Fibroblast of lung (primary cell): ENCODE data around the gene DGKE. TPM values are rescaled to one million over a fixed set of nuclear protein-coding genes. Genes with fewer than 3 reads are reported as not detected.

Experiments used
- DNase-seq, 2 donors: peaks; one replicate each; pipeline versions ENCODE4 v3.0.0 to v3.0.0-alpha.2; 2010; ENCODE audit warnings: low read depth in 2 of 2
- H2AFZ ChIP-seq: 2 replicates; pipeline ENCODE4 v1.5.1; 2012; ENCODE audit warnings: low read length, control low read depth, inconsistent platforms
- H3K27ac ChIP-seq: 2 replicates; pipeline ENCODE4 v1.5.1; 2011; ENCODE audit warnings: low read length, control low read depth; ENCODE audit not compliant: insufficient read depth
- H3K27me3 ChIP-seq: 2 replicates; pipeline ENCODE4 v1.5.1; 2011; ENCODE audit warnings: mild to moderate bottlenecking, low read length; ENCODE audit not compliant: control insufficient read depth, insufficient read depth
- H3K36me3 ChIP-seq: 2 replicates; pipeline ENCODE4 v1.5.1; 2011; ENCODE audit warnings: low read length; ENCODE audit not compliant: control insufficient read depth, insufficient read depth
- H3K4me1 ChIP-seq: 2 replicates; pipeline ENCODE4 v1.5.1; 2011; ENCODE audit warnings: low read length; ENCODE audit not compliant: control insufficient read depth, insufficient read depth; ENCODE audit errors: extremely low read depth
- H3K4me2 ChIP-seq: 2 replicates; pipeline ENCODE4 v1.5.1; 2011; ENCODE audit warnings: low read length, control low read depth; ENCODE audit not compliant: insufficient read depth; ENCODE audit errors: extremely low read depth
- H3K4me3 ChIP-seq, 4 experiments: fragments of 200-600 bp in 1 of 4; sonication (generic) in 1 of 4; replicated peaks in 1 of 4; 2 replicates each; pipeline ENCODE4 v1.5.1; 2011 to 2016; ENCODE audit warnings: low read length in 4 of 4, low read depth in 3 of 4, mild to moderate bottlenecking in 3 of 4, control low read depth in 2 of 4, inconsistent platforms in 1 of 4, mixed read lengths in 1 of 4; ENCODE audit not compliant: insufficient read depth in 1 of 4; ENCODE audit errors: control extremely low read depth in 1 of 4
- H3K79me2 ChIP-seq: 2 replicates; pipeline ENCODE4 v1.5.1; 2012; ENCODE audit warnings: mild to moderate bottlenecking, low read length, inconsistent platforms; ENCODE audit not compliant: control insufficient read depth, insufficient read depth
- H3K9ac ChIP-seq: 2 replicates; pipeline ENCODE4 v1.5.1; 2011; ENCODE audit warnings: mild to moderate bottlenecking, low read length, control low read depth; ENCODE audit not compliant: insufficient read depth
- H3K9me3 ChIP-seq: 2 replicates; pipeline ENCODE4 v1.5.1; 2012; ENCODE audit warnings: low read depth, low read length; ENCODE audit not compliant: control insufficient read depth, insufficient read depth
- H4K20me1 ChIP-seq: 2 replicates; pipeline ENCODE4 v1.5.1; 2011; ENCODE audit warnings: low read length; ENCODE audit not compliant: control insufficient read depth, insufficient read depth; ENCODE audit errors: extremely low read depth
- EZH2 ChIP-seq: IDR thresholded peaks from 2 replicates; pipeline ENCODE4 v1.5.1; 2012; ENCODE audit warnings: low read length, control low read depth, mild to moderate bottlenecking; ENCODE audit errors: missing control alignments
- polyA plus RNA-seq, 2 donors: library from polyadenylated mRNA; depleted of rRNA in 1 of 2; stranded (reverse) in 1 of 2; unstranded in 1 of 2; fragments of >200 nt; gene quantifications; 2 replicates each; pipeline ENCODE4 v1.2.1, GENCODE V29; 2011 to 2012; ENCODE audit warnings: missing spikeins in 1 of 2
- total RNA-seq: library from RNA; depleted of rRNA; stranded (reverse); fragments of >200 nt; gene quantifications from 2 replicates; pipeline ENCODE4 v1.2.1, GENCODE V29; 2014
- TF ChIP-seq, protein P1 (sequence below), 2 donors: IDR thresholded peaks in 1 of 2; conservative IDR thresholded peaks in 1 of 2; 1 replicate in 1 of 2; 2 replicates in 1 of 2; pipeline ENCODE4 v1.5.1; 2011 to 2012; ENCODE audit warnings: low read length in 2 of 2, control low read depth in 1 of 2, inconsistent platforms in 1 of 2, low read depth in 1 of 2, mild to moderate bottlenecking in 1 of 2

DGKE gene
- total and polyA plus RNA-seq, 2 donors (not counting 1 experiment from before 2014, with no cell fraction given) = 2.5 to 6.4 TPM

DNA sequence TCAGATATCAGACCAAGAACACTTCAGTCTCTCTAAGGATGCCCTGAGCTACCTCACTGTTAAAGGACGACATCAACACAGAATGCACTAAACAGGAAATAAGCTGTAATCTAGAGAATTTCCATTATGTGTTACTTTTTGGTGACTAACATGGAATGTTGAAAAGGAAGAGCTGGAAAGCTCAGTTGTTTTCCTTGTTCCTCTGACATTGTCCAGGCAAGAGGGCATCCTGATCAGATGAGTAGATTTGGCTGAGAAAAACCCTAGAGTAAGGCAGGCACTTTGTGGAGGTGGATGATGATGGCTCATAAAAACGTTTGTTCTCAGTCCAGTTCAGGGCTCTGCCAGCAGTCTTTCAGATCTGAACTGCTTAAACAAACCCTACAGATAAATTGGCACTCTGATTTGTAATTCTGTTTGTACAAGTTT lies 34.0 kb downstream of the DGKE start:
- Histone ChIP-seq H4K20me1 (no peaks in the 10 kb centered on the region), H3K4me1 (no peaks in the 10 kb centered on the region), H3K36me3 (peaks cover 2% of the 10 kb centered on the region), H3K79me2 (no peaks in the 10 kb centered on the region), H3K4me3 (no peak overlapping the region), H3K27me3 (no peaks in the 10 kb centered on the region), H3K9ac (no peak overlapping the region), H3K4me2 (no peak overlapping the region), H2AFZ (peak overlapping the region; percentile 10), H3K9me3 (no peaks in the 10 kb centered on the region), H3K27ac (no peak overlapping the region)
- TF ChIP-seq, protein P1, sequence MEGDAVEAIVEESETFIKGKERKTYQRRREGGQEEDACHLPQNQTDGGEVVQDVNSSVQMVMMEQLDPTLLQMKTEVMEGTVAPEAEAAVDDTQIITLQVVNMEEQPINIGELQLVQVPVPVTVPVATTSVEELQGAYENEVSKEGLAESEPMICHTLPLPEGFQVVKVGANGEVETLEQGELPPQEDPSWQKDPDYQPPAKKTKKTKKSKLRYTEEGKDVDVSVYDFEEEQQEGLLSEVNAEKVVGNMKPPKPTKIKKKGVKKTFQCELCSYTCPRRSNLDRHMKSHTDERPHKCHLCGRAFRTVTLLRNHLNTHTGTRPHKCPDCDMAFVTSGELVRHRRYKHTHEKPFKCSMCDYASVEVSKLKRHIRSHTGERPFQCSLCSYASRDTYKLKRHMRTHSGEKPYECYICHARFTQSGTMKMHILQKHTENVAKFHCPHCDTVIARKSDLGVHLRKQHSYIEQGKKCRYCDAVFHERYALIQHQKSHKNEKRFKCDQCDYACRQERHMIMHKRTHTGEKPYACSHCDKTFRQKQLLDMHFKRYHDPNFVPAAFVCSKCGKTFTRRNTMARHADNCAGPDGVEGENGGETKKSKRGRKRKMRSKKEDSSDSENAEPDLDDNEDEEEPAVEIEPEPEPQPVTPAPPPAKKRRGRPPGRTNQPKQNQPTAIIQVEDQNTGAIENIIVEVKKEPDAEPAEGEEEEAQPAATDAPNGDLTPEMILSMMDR (conservative IDR thresholded peaks at IDR 0.05 in 1 of 2, IDR thresholded peaks at IDR 0.05 in 1 of 2; ENCODE audit: low read depth in 1 of 2, low read length in 2 of 2) = no peak
- no peak for TF ChIP-seq EZH2
- DNase-seq = peak in 1 of 2 donors; percentile 30

DNA sequence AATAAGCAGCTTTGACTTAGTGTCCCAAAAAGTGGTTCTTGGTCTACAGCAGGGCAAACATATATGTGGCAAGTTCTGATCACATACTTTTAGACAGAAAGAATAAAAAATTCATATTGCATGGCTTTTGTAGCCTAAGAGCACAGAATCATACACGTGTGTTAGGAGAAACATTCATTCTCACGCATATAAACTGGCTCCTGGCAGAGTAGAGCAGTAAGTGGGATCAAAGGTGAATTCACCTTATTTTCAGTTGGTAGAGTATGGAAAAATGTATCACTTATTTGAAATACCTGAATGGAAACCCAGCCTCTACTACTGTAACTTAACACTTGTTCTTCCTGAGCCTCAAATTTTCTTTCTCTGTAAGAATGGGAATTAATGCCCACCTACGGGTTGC lies 34.8 kb downstream of the DGKE start:
- H3K9me3 ChIP-seq = no peaks in the 10 kb centered on the region
- no peak overlapping the region for H3K27ac ChIP-seq
- no peak for DNase-seq
- no peaks in the 10 kb centered on the region for H3K79me2 ChIP-seq
- peaks cover 2% of the 10 kb centered on the region for H3K36me3 ChIP-seq
- H3K27me3 ChIP-seq = no peaks in the 10 kb centered on the region
- no peak overlapping the region for H3K4me2 ChIP-seq
- H3K4me3 ChIP-seq = no peak overlapping the region
- no peak overlapping the region for H3K9ac ChIP-seq
- H3K4me1 ChIP-seq = no peaks in the 10 kb centered on the region
- TF ChIP-seq EZH2 = no peak
- TF ChIP-seq, protein P1 (conservative IDR thresholded peaks at IDR 0.05 in 1 of 2, IDR thresholded peaks at IDR 0.05 in 1 of 2; ENCODE audit: low read depth in 1 of 2, low read length in 2 of 2) = no peak
- H4K20me1 ChIP-seq = no peaks in the 10 kb centered on the region
- H2AFZ ChIP-seq = no peak overlapping the region

DNA sequence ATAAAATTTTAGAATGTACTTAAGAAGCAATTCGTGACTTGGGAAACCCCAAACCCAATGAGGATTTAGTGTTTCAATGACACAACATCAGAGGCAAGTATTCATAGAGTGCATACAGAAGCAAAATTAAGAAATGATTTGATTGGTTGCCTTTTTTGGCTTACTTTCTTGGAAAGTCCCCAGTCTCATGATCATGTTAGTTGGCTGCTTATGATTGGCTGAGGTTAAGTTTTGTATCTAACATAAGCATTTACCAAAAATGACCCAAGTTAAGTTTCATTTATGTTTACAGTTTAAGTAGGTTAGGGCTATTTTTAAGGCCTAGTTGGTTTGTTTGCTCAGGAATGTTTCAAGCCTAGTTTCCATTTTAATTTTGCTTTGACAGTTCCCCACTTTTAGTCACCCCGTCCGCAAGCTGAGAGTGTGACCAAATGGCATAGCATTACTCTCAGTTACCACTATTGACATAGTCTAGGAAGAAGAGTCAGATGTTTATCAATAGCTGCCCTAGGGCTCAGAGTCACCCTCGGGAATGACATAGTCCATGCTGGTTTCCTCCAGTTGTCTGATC lies 36.2 kb downstream of the DGKE start:
- H4K20me1 ChIP-seq = no peaks in the 10 kb centered on the region
- H3K4me2 ChIP-seq = no peak overlapping the region
- no peaks in the 10 kb centered on the region for H3K79me2 ChIP-seq
- no peaks in the 10 kb centered on the region for H3K9me3 ChIP-seq
- no peak for DNase-seq
- H3K27me3 ChIP-seq = no peaks in the 10 kb centered on the region
- H3K4me1 ChIP-seq = no peaks in the 10 kb centered on the region
- H3K9ac ChIP-seq = no peak overlapping the region
- no peaks in the 10 kb centered on the region for H3K36me3 ChIP-seq
- H3K27ac ChIP-seq = no peak overlapping the region
- TF ChIP-seq, protein P1 (conservative IDR thresholded peaks at IDR 0.05 in 1 of 2, IDR thresholded peaks at IDR 0.05 in 1 of 2; ENCODE audit: low read depth in 1 of 2, low read length in 2 of 2) = no peak
- H3K4me3 ChIP-seq = no peak overlapping the region
- H2AFZ ChIP-seq = no peak overlapping the region
